K562 (cell line): ENCODE results near the gene B4GALT4. TPM values are rescaled to one million over a fixed set of nuclear protein-coding genes. Genes with fewer than 3 reads are reported as not detected.
A peak's percentile ranks its signal among the peaks of the same experiment; 100 is the strongest.

Experiments used
- ATAC-seq: fragments of 200-7000 bp; cut with Tn5 transposase; 3 replicates; pipeline ENCODE4 v1.9.1; 2020; ENCODE audit warnings: moderate library complexity
- BruUV-seq: library from RNA; stranded (reverse); fragments of 400-500 nt; replicated peaks from 2 replicates; lab custom pipeline; 2021; lab: Mats Ljungman, UMichigan
- CTCF ChIA-PET: fragments of 300-600 bp; formaldehyde crosslinking; extraction: SDS; loops from one replicate; lab custom pipeline; 2021; ENCODE audit warnings: low intra/inter-chr PET ratio; lab: Yijun Ruan, JAX
- POLR2A ChIA-PET: fragments of 300-600, 350-650 bp; sonication (Branson Sonifier 250); formaldehyde crosslinking; extraction: SDS; loops from one replicate; lab custom pipeline; 2021; ENCODE audit warnings: antibody characterized with exemption, inconsistent platforms; lab: Yijun Ruan, JAX
- DNase-seq, 4 experiments: peaks; one replicate each; pipeline versions ENCODE4 v3.0.0 to v3.0.0-alpha.2; 2011 to 2018; ENCODE audit warnings: low spot score in 3 of 4, mixed read lengths in 3 of 4; ENCODE audit errors: extremely low read depth in 1 of 4
- FAIRE-seq: peaks from 2 replicates; lab custom pipeline; 2011; peaks lifted over from hg19 to GRCh38; lab: Jason Lieb, UNC
- H2AFZ ChIP-seq: 2 replicates; pipeline ENCODE4 v1.6.0; 2011; ENCODE audit warnings: low read depth, low read length, control low read depth, inconsistent platforms
- H3K27ac ChIP-seq: fragments of 200-600 bp; 3 replicates; pipeline ENCODE4 v1.8.0; 2011; ENCODE audit warnings: low read depth, mild to moderate bottlenecking, control low read depth, inconsistent platforms, low read length, moderate library complexity, mixed read lengths; ENCODE audit errors: extremely low read depth
- H3K27me3 ChIP-seq, 2 experiments: fragments of 300-600 bp in 1 of 2; 2 replicates in 1 of 2; 3 replicates in 1 of 2; pipeline versions ENCODE4 v1.6.0 to v1.8.0; 2011; ENCODE audit warnings: inconsistent platforms in 2 of 2, low read length in 2 of 2, mild to moderate bottlenecking in 1 of 2, mixed read lengths in 1 of 2, moderate library complexity in 1 of 2; ENCODE audit not compliant: control insufficient read depth in 2 of 2, insufficient read depth in 2 of 2
- H3K36me3 ChIP-seq: fragments of 300-600 bp; 3 replicates; pipeline ENCODE4 v1.8.0; 2011; ENCODE audit warnings: mild to moderate bottlenecking, low read length, inconsistent platforms; ENCODE audit not compliant: control insufficient read depth, insufficient read depth
- H3K4me1 ChIP-seq, 2 experiments: fragments of 200-600 bp in 1 of 2; replicated peaks in 1 of 2; 2 replicates in 1 of 2; 3 replicates in 1 of 2; pipeline versions ENCODE4 v1.5.1 to v1.8.0; 2011; ENCODE audit warnings: inconsistent platforms in 2 of 2, low read length in 2 of 2, mild to moderate bottlenecking in 1 of 2, mixed read lengths in 1 of 2, moderate library complexity in 1 of 2; ENCODE audit not compliant: control insufficient read depth in 2 of 2, insufficient read depth in 2 of 2
- H3K4me2 ChIP-seq: 2 replicates; pipeline ENCODE4 v1.6.1; 2011; ENCODE audit warnings: low read length, control low read depth, inconsistent platforms, mixed read lengths; ENCODE audit not compliant: insufficient read depth
- H3K4me3 ChIP-seq: fragments of 200-600 bp; sonication (generic), shearing (Covaris generic); 2 replicates; pipeline ENCODE4 v1.5.1; 2016; ENCODE audit warnings: control low read depth, inconsistent platforms
- H3K79me2 ChIP-seq: fragments of 200-600 bp; 3 replicates; pipeline ENCODE4 v1.8.0; 2011; ENCODE audit warnings: low read length, inconsistent platforms; ENCODE audit not compliant: control insufficient read depth, insufficient read depth
- H3K9ac ChIP-seq, 2 experiments: 2 replicates each; pipeline versions ENCODE4 v1.6.0 to v1.6.1; 2011; ENCODE audit warnings: low read depth in 2 of 2, low read length in 2 of 2, control low read depth in 1 of 2, inconsistent platforms in 1 of 2, mild to moderate bottlenecking in 1 of 2, mixed read lengths in 1 of 2; ENCODE audit not compliant: insufficient read depth in 1 of 2
- H3K9me1 ChIP-seq: one replicate; pipeline ENCODE4 v1.6.0; 2011; ENCODE audit warnings: inconsistent platforms, mild to moderate bottlenecking, low read length, moderate library complexity; ENCODE audit not compliant: control insufficient read depth, insufficient read depth
- H3K9me3 ChIP-seq: replicated peaks from 2 replicates; pipeline ENCODE4 v1.5.1; 2011; ENCODE audit warnings: low read depth, low read length, inconsistent platforms; ENCODE audit not compliant: control insufficient read depth, insufficient read depth
- H4K20me1 ChIP-seq: replicated peaks from 2 replicates; pipeline ENCODE4 v1.6.1; 2011; ENCODE audit warnings: low read length, inconsistent platforms, mixed read lengths; ENCODE audit not compliant: control insufficient read depth, insufficient read depth
- CBFB ChIP-seq: sonication (generic); formaldehyde crosslinking; IDR thresholded peaks from 2 replicates; pipeline ENCODE4 v1.4.0; 2020; ENCODE audit warnings: mild to moderate bottlenecking, missing genetic modification reagents
- JUN ChIP-seq, 2 experiments: sonication (generic) in 1 of 2; formaldehyde crosslinking in 1 of 2; IDR thresholded peaks; 2 replicates each; pipeline versions ENCODE4 v1.6.1 to v1.8.0; 2012 to 2022; ENCODE audit warnings: borderline replicate concordance in 2 of 2, mild to moderate bottlenecking in 2 of 2, improper control_type of control experiment in 1 of 2, low read depth in 1 of 2, low read length in 1 of 2, missing genetic modification reagents in 1 of 2
- SNIP1 ChIP-seq: fragments of 450-650 bp; IDR thresholded peaks from 2 replicates; pipeline ENCODE4 v1.7.1; 2017; ENCODE audit warnings: low read depth, mild to moderate bottlenecking
- ZBTB9 ChIP-seq: fragments of 450-650 bp; formaldehyde crosslinking; IDR thresholded peaks from 2 replicates; pipeline ENCODE4 v1.4.0; 2020; ENCODE audit warnings: mild to moderate bottlenecking, moderate library complexity
- WGBS: fragments of 100-300 bp; shearing (Covaris generic); methylation state at CpG from one replicate; pipeline ENCODE4 v1.1.6; 2016; ENCODE audit warnings: low coverage, mixed read lengths; ENCODE audit not compliant: insufficient coverage; ENCODE audit errors: missing lambda C conversion rate; 5-methylcytosine and 5-hydroxymethylcytosine counted together
- in situ Hi-C: fragments of 300-500 bp; cut with MboI; formaldehyde crosslinking; loops from 4 replicates; pipeline ENCODE4 v1.15.0; 2018; ENCODE audit warnings: inconsistent platforms, mixed read lengths
- intact Hi-C: fragments of 100-400 bp; cut with micrococcal nuclease; formaldehyde crosslinking; loops from 2 replicates; pipeline ENCODE4 v1.14.2; 2022
- polyA plus RNA-seq, 8 experiments: library from polyadenylated mRNA; depleted of rRNA in 4 of 8; stranded (reverse) in 5 of 8; unstranded in 3 of 8; fragments of >200 nt; fragmentation: Nextera tagmentation in 2 of 8; fragmentation: Illumina TruSeq in 1 of 8; extraction: Ambion mirVana in 2 of 8; extraction: Trizol in 1 of 8; gene quantifications; 2 replicates each; pipeline versions ENCODE4 v1.2.1 to v1.2.3, GENCODE V29; 2011 to 2014; ENCODE audit warnings: inconsistent platforms in 1 of 8, missing spikeins in 1 of 8
- total RNA-seq, 7 experiments: library from RNA; depleted of rRNA in 6 of 7; stranded (reverse); fragments of >200 nt in 6 of 7; fragmentation: Illumina TruSeq in 2 of 7; extraction: Trizol in 2 of 7; gene quantifications; 2 replicates each; pipeline versions ENCODE4 v1.2.1 to v1.2.3, GENCODE V29; 2011 to 2021; ENCODE audit warnings: low replicate concordance in 1 of 7

Gene B4GALT4
- total and polyA plus RNA-seq, 9 of the 15 experiments (the other 6 are each of a cell fraction or from before 2014, with no cell fraction given) = 8.2 to 17.8 (median 12.2) TPM

DNA sequence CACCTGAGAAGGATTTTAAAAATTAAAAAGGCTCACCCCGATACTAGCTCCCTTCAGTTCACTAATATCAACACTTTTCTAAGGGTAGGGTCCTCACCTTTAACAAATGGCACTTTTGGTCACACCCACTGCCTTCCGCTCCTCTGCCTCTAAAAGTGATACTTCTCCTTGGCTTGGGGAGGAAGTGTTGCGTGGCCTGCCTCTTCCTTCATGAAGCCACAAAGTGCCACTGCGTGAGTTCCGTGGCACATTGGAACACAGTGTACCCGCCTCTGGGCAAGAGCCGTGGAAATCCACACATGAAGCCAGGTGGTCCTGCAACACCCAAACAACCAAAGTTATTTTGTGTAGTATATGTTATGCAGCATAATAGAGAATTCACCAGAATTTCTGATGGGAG is 3.9 kb downstream of the B4GALT4 start:
- BruUV-seq = no TSS peak
- ATAC-seq = no peak
- in situ Hi-C loops = loop anchor here (25.0 kb wide), 1 partner anchor 349 kb away; no protein-coding TSS in a partner anchor

GRCh38 chr3:119235151-119235550 is 5.5 kb downstream of the B4GALT4 start:
- Histone ChIP-seq H2AFZ (no peak overlapping the region), H3K9ac (no peak overlapping the region), H3K9me3 (no peaks in the 10 kb centered on the region), H4K20me1 (no peaks in the 10 kb centered on the region), H3K4me2 (no peak overlapping the region), H3K27ac (no peak overlapping the region), H3K27me3 (no peaks in the 10 kb centered on the region), H3K9me1 (no peaks in the 10 kb centered on the region), H3K79me2 (peaks cover 26% of the 10 kb centered on the region), H3K36me3 (peaks cover 42% of the 10 kb centered on the region; the same call in 2 of the 3 replicates), H3K4me1 (peaks cover 0 to 2% of the 10 kb centered on the region in 2 experiments; a peak in 3 of 5 replicates), H3K4me3 (no peak overlapping the region)
- FAIRE-seq (no peak), ATAC-seq (no peak), DNase-seq (no peak)
- WGBS = no CpG with 5 or more reads among the region's 1 CpG
- no TSS peak for BruUV-seq
- intact Hi-C loops (no loop called here), in situ Hi-C loops (loop anchor here (25.0 kb wide), 1 partner anchor 348 kb away; no protein-coding TSS in a partner anchor)
- POLR2A ChIA-PET = no interaction called here
- CTCF ChIA-PET = no interaction called here
- TF ChIP-seq JUN (IDR thresholded peaks at IDR 0.05; ENCODE audit: borderline replicate concordance, low read depth, low read length) (no peak), JUN (CRISPR knock-in tag; IDR thresholded peaks at IDR 0.05; ENCODE audit: borderline replicate concordance) (no peak), CBFB (CRISPR knock-in tag) (no peak)

More for the DNA sequence above, 3.9 kb downstream of the B4GALT4 start:
- peak; percentile 51; the same call in 1 of the 2 replicates for TF ChIP-seq ZBTB9 (CRISPR knock-in tag)
- no peak for TF ChIP-seq SNIP1
- Histone ChIP-seq H3K9me3 (no peaks in the 10 kb centered on the region), H3K4me3 (no peak overlapping the region), H3K27ac (no peak overlapping the region), H3K9ac (no peak overlapping the region), H2AFZ (no peak overlapping the region), H4K20me1 (no peaks in the 10 kb centered on the region), H3K79me2 (peaks cover 29% of the 10 kb centered on the region), H3K27me3 (no peaks in the 10 kb centered on the region), H3K4me2 (no peak overlapping the region), H3K9me1 (no peaks in the 10 kb centered on the region), H3K36me3 (peaks cover 30% of the 10 kb centered on the region; the same call in 2 of the 3 replicates), H3K4me1 (peaks cover 8 to 9% of the 10 kb centered on the region in 2 experiments; a peak in 4 of 5 replicates)
- CTCF ChIA-PET = no interaction called here
- intact Hi-C loops = no loop called here
- POLR2A ChIA-PET = no interaction called here
- FAIRE-seq (no peak), DNase-seq (no peak)
- 98% methylated on average over 3 of the region's 7 CpGs for WGBS
